K562 (cell line): ENCODE data around the gene MCM7. TPM values are rescaled to one million over a fixed set of nuclear protein-coding genes. Genes with fewer than 3 reads are reported as not detected.

Experiments used
- ATAC-seq: fragments of 200-7000 bp; cut with Tn5 transposase; 3 replicates; pipeline ENCODE4 v1.9.1; 2020; ENCODE audit warnings: moderate library complexity
- BruUV-seq: library from RNA; stranded (reverse); fragments of 400-500 nt; replicated peaks from 2 replicates; lab custom pipeline; 2021; lab: Mats Ljungman, UMichigan
- CTCF ChIA-PET: fragments of 300-600 bp; formaldehyde crosslinking; extraction: SDS; loops from one replicate; lab custom pipeline; 2021; ENCODE audit warnings: low intra/inter-chr PET ratio; lab: Yijun Ruan, JAX
- POLR2A ChIA-PET: fragments of 300-600, 350-650 bp; sonication (Branson Sonifier 250); formaldehyde crosslinking; extraction: SDS; loops from one replicate; lab custom pipeline; 2021; ENCODE audit warnings: antibody characterized with exemption, inconsistent platforms; lab: Yijun Ruan, JAX
- DNase-seq, 4 experiments: peaks; one replicate each; pipeline versions ENCODE4 v3.0.0 to v3.0.0-alpha.2; 2011 to 2018; ENCODE audit warnings: low spot score in 3 of 4, mixed read lengths in 3 of 4; ENCODE audit errors: extremely low read depth in 1 of 4
- FAIRE-seq: peaks from 2 replicates; lab custom pipeline; 2011; peaks lifted over from hg19 to GRCh38; lab: Jason Lieb, UNC
- H2AFZ ChIP-seq: 2 replicates; pipeline ENCODE4 v1.6.0; 2011; ENCODE audit warnings: low read depth, low read length, control low read depth, inconsistent platforms
- H3K27ac ChIP-seq: fragments of 200-600 bp; 3 replicates; pipeline ENCODE4 v1.8.0; 2011; ENCODE audit warnings: low read depth, mild to moderate bottlenecking, control low read depth, inconsistent platforms, low read length, moderate library complexity, mixed read lengths; ENCODE audit errors: extremely low read depth
- H3K27me3 ChIP-seq, 2 experiments: fragments of 300-600 bp in 1 of 2; 2 replicates in 1 of 2; 3 replicates in 1 of 2; pipeline versions ENCODE4 v1.6.0 to v1.8.0; 2011; ENCODE audit warnings: inconsistent platforms in 2 of 2, low read length in 2 of 2, mild to moderate bottlenecking in 1 of 2, mixed read lengths in 1 of 2, moderate library complexity in 1 of 2; ENCODE audit not compliant: control insufficient read depth in 2 of 2, insufficient read depth in 2 of 2
- H3K36me3 ChIP-seq: fragments of 300-600 bp; 3 replicates; pipeline ENCODE4 v1.8.0; 2011; ENCODE audit warnings: mild to moderate bottlenecking, low read length, inconsistent platforms; ENCODE audit not compliant: control insufficient read depth, insufficient read depth
- H3K4me1 ChIP-seq, 2 experiments: fragments of 200-600 bp in 1 of 2; replicated peaks in 1 of 2; 2 replicates in 1 of 2; 3 replicates in 1 of 2; pipeline versions ENCODE4 v1.5.1 to v1.8.0; 2011; ENCODE audit warnings: inconsistent platforms in 2 of 2, low read length in 2 of 2, mild to moderate bottlenecking in 1 of 2, mixed read lengths in 1 of 2, moderate library complexity in 1 of 2; ENCODE audit not compliant: control insufficient read depth in 2 of 2, insufficient read depth in 2 of 2
- H3K4me2 ChIP-seq: 2 replicates; pipeline ENCODE4 v1.6.1; 2011; ENCODE audit warnings: low read length, control low read depth, inconsistent platforms, mixed read lengths; ENCODE audit not compliant: insufficient read depth
- H3K4me3 ChIP-seq: fragments of 200-600 bp; sonication (generic), shearing (Covaris generic); 2 replicates; pipeline ENCODE4 v1.5.1; 2016; ENCODE audit warnings: control low read depth, inconsistent platforms
- H3K79me2 ChIP-seq: fragments of 200-600 bp; 3 replicates; pipeline ENCODE4 v1.8.0; 2011; ENCODE audit warnings: low read length, inconsistent platforms; ENCODE audit not compliant: control insufficient read depth, insufficient read depth
- H3K9ac ChIP-seq, 2 experiments: 2 replicates each; pipeline versions ENCODE4 v1.6.0 to v1.6.1; 2011; ENCODE audit warnings: low read depth in 2 of 2, low read length in 2 of 2, control low read depth in 1 of 2, inconsistent platforms in 1 of 2, mild to moderate bottlenecking in 1 of 2, mixed read lengths in 1 of 2; ENCODE audit not compliant: insufficient read depth in 1 of 2
- H3K9me1 ChIP-seq: one replicate; pipeline ENCODE4 v1.6.0; 2011; ENCODE audit warnings: inconsistent platforms, mild to moderate bottlenecking, low read length, moderate library complexity; ENCODE audit not compliant: control insufficient read depth, insufficient read depth
- H3K9me3 ChIP-seq: replicated peaks from 2 replicates; pipeline ENCODE4 v1.5.1; 2011; ENCODE audit warnings: low read depth, low read length, inconsistent platforms; ENCODE audit not compliant: control insufficient read depth, insufficient read depth
- H4K20me1 ChIP-seq: replicated peaks from 2 replicates; pipeline ENCODE4 v1.6.1; 2011; ENCODE audit warnings: low read length, inconsistent platforms, mixed read lengths; ENCODE audit not compliant: control insufficient read depth, insufficient read depth
- CBFA2T3 ChIP-seq: fragments of 450-650 bp; IDR thresholded peaks from 2 replicates; pipeline ENCODE4 v1.6.1; 2017
- GABPA ChIP-seq: fragments of 200-800 bp; sonication (Bioruptor generic); conservative IDR thresholded peaks from 2 replicates; pipeline ENCODE4 v1.6.1; 2016; ENCODE audit warnings: low read depth, missing genetic modification characterization, missing compliant biosample characterization
- MEIS2 ChIP-seq: fragments of 450-650 bp; IDR thresholded peaks from 2 replicates; pipeline ENCODE4 v1.6.1; 2014; ENCODE audit warnings: mild to moderate bottlenecking; ENCODE audit not compliant: partially characterized antibody
- MTA1 ChIP-seq: fragments of 450-650 bp; IDR thresholded peaks from 2 replicates; pipeline ENCODE4 v1.6.1; 2017; ENCODE audit warnings: borderline replicate concordance
- PREB ChIP-seq: sonication (generic); formaldehyde crosslinking; IDR thresholded peaks from 2 replicates; pipeline ENCODE4 v1.8.1; 2023; ENCODE audit warnings: mild to moderate bottlenecking, missing genetic modification reagents
- RCOR1 ChIP-seq, 2 experiments: IDR thresholded peaks; 2 replicates each; pipeline ENCODE4 v1.6.1; 2012; ENCODE audit warnings: low read depth in 2 of 2, low read length in 2 of 2, borderline replicate concordance in 1 of 2, improper control_type of control experiment in 1 of 2
- TAL1 ChIP-seq: fragments of 450-650 bp; IDR thresholded peaks from 2 replicates; pipeline ENCODE4 v1.6.1; 2016; ENCODE audit warnings: mild to moderate bottlenecking
- TCF3 ChIP-seq: sonication (generic); formaldehyde crosslinking; IDR thresholded peaks from 2 replicates; pipeline ENCODE4 v1.4.0; 2020; ENCODE audit warnings: mild to moderate bottlenecking, missing genetic modification reagents
- U2AF1 ChIP-seq: fragments of 200-400 bp; formaldehyde crosslinking; optimal IDR thresholded peaks from 2 replicates; pipeline ENCODE3; 2017; ENCODE audit warnings: mild to moderate bottlenecking, low read depth, low read length, moderate library complexity
- ZBTB49 ChIP-seq: sonication (generic); formaldehyde crosslinking; IDR thresholded peaks from 2 replicates; pipeline ENCODE4 v1.8.0; 2022; ENCODE audit warnings: missing genetic modification reagents, mild to moderate bottlenecking, borderline replicate concordance
- ZKSCAN8 ChIP-seq: fragments of 200-800 bp; sonication (Bioruptor generic); IDR thresholded peaks from 2 replicates; pipeline ENCODE4 v1.6.1; 2016; ENCODE audit warnings: missing genetic modification characterization, missing compliant biosample characterization
- ZNF639 ChIP-seq, 2 experiments: fragments of 200-800 bp in 1 of 2; sonication (Bioruptor generic) in 1 of 2; sonication (generic) in 1 of 2; formaldehyde crosslinking in 1 of 2; IDR thresholded peaks in 1 of 2; conservative IDR thresholded peaks in 1 of 2; 2 replicates each; pipeline versions ENCODE4 v1.5.0 to v1.6.1; 2016 to 2020; ENCODE audit warnings: missing compliant biosample characterization in 1 of 2, missing genetic modification characterization in 1 of 2, missing genetic modification reagents in 1 of 2
- WGBS: fragments of 100-300 bp; shearing (Covaris generic); methylation state at CpG from one replicate; pipeline ENCODE4 v1.1.6; 2016; ENCODE audit warnings: low coverage, mixed read lengths; ENCODE audit not compliant: insufficient coverage; ENCODE audit errors: missing lambda C conversion rate; 5-methylcytosine and 5-hydroxymethylcytosine counted together
- in situ Hi-C: fragments of 300-500 bp; cut with MboI; formaldehyde crosslinking; loops from 4 replicates; pipeline ENCODE4 v1.15.0; 2018; ENCODE audit warnings: inconsistent platforms, mixed read lengths
- intact Hi-C: fragments of 100-400 bp; cut with micrococcal nuclease; formaldehyde crosslinking; loops from 2 replicates; pipeline ENCODE4 v1.14.2; 2022
- polyA plus RNA-seq, 8 experiments: library from polyadenylated mRNA; depleted of rRNA in 4 of 8; stranded (reverse) in 5 of 8; unstranded in 3 of 8; fragments of >200 nt; fragmentation: Nextera tagmentation in 2 of 8; fragmentation: Illumina TruSeq in 1 of 8; extraction: Ambion mirVana in 2 of 8; extraction: Trizol in 1 of 8; gene quantifications; 2 replicates each; pipeline versions ENCODE4 v1.2.1 to v1.2.3, GENCODE V29; 2011 to 2014; ENCODE audit warnings: inconsistent platforms in 1 of 8, missing spikeins in 1 of 8
- total RNA-seq, 7 experiments: library from RNA; depleted of rRNA in 6 of 7; stranded (reverse); fragments of >200 nt in 6 of 7; fragmentation: Illumina TruSeq in 2 of 7; extraction: Trizol in 2 of 7; gene quantifications; 2 replicates each; pipeline versions ENCODE4 v1.2.1 to v1.2.3, GENCODE V29; 2011 to 2021; ENCODE audit warnings: low replicate concordance in 1 of 7

The MCM7 gene
- total and polyA plus RNA-seq, 9 of the 15 experiments (the other 6 are each of a cell fraction or from before 2014, with no cell fraction given), result 329 to 856 (median 437) TPM

GRCh38 chr7:100120733-100121036, 19.5 kb upstream of the MCM7 start:
- no peak for ATAC-seq
- peak overlapping the region; percentile 88 for H3K27ac ChIP-seq
- in situ Hi-C loops, result no loop called here
- H3K4me3 ChIP-seq, result peak overlapping the region; percentile 72
- no peaks in the 10 kb centered on the region for H3K9me3 ChIP-seq
- H3K9me1 ChIP-seq, result no peaks in the 10 kb centered on the region
- H3K4me2 ChIP-seq, result peak overlapping the region; percentile 99
- no peaks in the 10 kb centered on the region; the same call in 2 of the 3 replicates for H3K36me3 ChIP-seq
- peaks cover 27% of the 10 kb centered on the region for H3K79me2 ChIP-seq
- H3K9ac ChIP-seq, result peak overlapping the region; percentile 86 to 88; a peak in 3 of 4 replicates
- peak overlapping the region; percentile 95 for H2AFZ ChIP-seq
- H4K20me1 ChIP-seq, result 0 out of 2 replicates have a peak, but pooled peaks cover 4% of the 10 kb centered on the region
- TF ChIP-seq ZKSCAN8 (peak; percentile 94), U2AF1 (no peak), CBFA2T3 (peak; percentile 64), TCF3 (CRISPR knock-in tag) (peak; percentile 39), MTA1 (no peak), GABPA (tag) (no peak), MEIS2 (peak; percentile 36), RCOR1 (IDR thresholded peaks at IDR 0.05; ENCODE audit: borderline replicate concordance in 1 of 2, low read depth in 2 of 2, low read length in 2 of 2) (0 out of 4 replicates have a peak, but pooled peaks of 1 of the 2 experiments have one; percentile 24), TAL1 (0 out of 2 replicates have a peak, but pooled peaks have one; percentile 2), PREB (CRISPR knock-in tag) (0 out of 2 replicates have a peak, but pooled peaks have one; percentile 57), ZBTB49 (CRISPR knock-in tag) (0 out of 2 replicates have a peak, but pooled peaks have one; percentile 29), ZNF639 (CRISPR knock-in tag; conservative IDR thresholded peaks at IDR 0.05 in 1 of 2, IDR thresholded peaks at IDR 0.05 in 1 of 2) (peak in 1 of 2 experiments; percentile 34; a peak in 1 of 4 replicates)
- TF ChIP-seq, all 486 proteins: peak for 9
- CTCF ChIA-PET, result no interaction called here
- POLR2A ChIA-PET, result interaction anchor here (1.0 to 1.7 kb wide), 4 partner anchors 11 to 99 kb away, joined by 3 to 15 read pairs (median 3); partner anchors contain the start of genes AP4M1 and MCM7
- BruUV-seq, result no TSS peak
- DNase-seq (peak in 2 of 4 experiments; percentile 5 to 50), FAIRE-seq (no peak)
- intact Hi-C loops, result no loop called here
- 8% methylated on average over 1 of the region's 1 CpG for WGBS
- peaks cover 35 to 52% of the 10 kb centered on the region in 2 experiments for H3K4me1 ChIP-seq
- H3K27me3 ChIP-seq, result no peaks in the 10 kb centered on the region
